ENCODE results near the gene ARRB2.
"Not testable (repeated sequence)": the region's sequence is repeated elsewhere in the genome, so short reads cannot be mapped to it uniquely, and the experiment has no call there.

Gene ARRB2

GRCh38 chr17:4709794-4710692 lies at the start of gene ARRB2:
ARRB2 (plus strand) TSS chr17:4710632; CDS start chr17:4710722, 90 bp downstream.
- DNase-seq, result peak; percentile 100

DNA sequence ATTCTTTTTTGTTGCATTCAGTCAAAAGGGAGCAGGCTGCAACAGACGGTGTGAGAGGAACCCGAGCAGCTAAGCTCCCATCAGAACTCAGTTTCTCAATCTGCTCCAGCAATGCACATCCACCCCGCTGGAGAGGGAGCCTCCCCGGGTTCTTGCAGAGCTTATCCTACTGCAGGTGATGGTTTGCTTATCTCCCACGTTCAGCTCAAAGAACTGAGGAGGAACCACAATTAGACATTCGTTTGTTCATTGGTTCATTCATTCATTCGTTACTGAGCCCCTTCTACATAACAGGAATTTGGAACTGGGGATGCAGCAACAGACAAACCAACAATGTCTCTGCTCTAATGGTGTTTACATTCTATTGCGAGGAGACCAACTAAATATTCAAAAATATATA lies 46.7 kb upstream of the ARRB2 start:
- no peak for DNase-seq

DNA sequence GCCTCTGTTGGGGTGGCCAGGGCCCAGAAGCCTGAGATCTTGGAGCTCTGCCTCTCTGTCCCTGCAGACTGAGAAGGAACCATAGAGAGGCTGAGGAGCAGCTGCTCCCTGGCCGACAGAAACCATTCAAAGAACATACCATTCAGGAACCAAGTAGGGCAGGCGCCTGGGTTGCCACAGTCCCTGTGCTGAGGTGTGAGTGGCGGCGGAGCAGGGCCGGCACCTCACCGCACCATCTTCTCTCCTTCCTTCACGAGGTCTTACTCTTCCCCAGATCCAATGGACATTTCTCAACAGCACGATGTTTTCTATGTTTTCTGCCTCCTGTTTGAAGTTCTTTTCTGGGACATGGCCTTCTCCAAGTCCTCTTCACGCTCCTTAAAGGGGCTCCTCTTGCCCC lies 46.2 kb upstream of the ARRB2 start:
- no peak for DNase-seq

DNA sequence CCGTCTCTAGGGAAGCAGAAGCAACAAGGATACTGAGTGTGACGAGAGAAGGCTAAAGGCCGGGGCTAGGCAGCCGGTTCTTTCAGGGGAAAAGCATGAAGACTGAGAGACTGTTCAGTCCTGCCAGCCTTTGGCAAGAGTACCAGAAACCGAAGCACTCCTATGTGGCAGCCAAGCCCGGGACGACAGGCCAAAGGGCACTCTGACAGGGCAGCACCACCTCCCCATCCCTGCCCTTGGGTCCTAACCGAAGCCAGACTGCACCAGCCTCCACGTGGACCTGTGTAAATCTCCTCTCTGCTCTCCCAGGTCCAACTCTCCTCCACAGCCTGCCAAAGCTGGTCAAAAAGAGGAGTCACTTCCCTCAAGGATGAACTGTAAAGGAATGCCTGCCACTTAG lies 45.4 kb upstream of the ARRB2 start:
- DNase-seq, result no peak

DNA sequence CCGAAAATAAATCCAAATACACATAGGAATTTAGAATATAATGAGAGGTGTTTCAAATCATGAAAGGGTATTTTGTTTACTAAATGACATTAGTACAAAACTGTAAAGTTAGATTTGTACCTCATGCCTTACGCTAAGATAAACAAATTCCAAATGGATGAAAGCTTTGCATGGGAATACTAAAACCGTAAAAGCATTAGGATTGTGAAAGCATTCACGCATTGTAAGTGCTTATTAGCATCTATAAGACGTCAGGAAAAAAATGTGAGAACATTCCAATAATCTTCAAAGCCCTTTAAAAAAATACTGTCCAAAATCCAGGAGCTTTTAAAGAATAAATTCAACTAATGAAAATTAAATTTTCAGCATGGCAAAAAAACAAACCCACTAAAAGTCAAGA lies 44.1 kb upstream of the ARRB2 start:
- no peak for DNase-seq

GRCh38 chr17:4667166-4667565 lies 43.3 kb upstream of the ARRB2 start:
- no peak for DNase-seq

DNA sequence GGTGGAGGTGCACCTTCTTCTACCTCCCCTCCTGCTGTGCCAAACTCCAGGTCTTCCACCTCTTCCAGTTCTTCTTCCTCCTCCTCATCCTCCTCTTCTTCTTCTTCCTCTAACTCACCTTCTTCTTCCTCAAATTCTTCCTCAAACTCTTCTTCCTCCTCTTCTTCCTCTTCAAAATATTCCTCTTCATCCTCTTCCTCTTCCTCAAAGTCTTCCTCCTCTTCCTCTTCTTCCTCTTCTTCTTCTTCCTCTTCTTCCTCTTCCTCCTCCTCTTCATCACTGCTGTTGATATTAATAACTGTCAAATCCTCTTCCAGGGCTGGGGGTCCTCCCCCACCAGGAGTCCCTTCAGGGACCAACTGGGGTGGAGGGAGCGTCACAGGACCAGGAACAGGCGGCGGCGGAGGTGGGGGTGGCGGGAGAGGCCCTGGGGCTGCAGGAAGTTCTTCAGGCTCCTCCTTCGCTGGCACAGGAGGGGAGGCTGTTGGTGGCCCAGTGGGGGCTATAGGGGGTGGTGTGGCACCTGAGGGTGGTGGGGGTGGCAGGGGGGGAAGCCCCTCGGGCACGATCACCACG lies 38.3 kb upstream of the ARRB2 start:
- DNase-seq, result no peak

- DNase-seq, result no peak
Measured at GRCh38 chr17:4672751-4673150, 37.7 kb upstream of the ARRB2 start.

DNA sequence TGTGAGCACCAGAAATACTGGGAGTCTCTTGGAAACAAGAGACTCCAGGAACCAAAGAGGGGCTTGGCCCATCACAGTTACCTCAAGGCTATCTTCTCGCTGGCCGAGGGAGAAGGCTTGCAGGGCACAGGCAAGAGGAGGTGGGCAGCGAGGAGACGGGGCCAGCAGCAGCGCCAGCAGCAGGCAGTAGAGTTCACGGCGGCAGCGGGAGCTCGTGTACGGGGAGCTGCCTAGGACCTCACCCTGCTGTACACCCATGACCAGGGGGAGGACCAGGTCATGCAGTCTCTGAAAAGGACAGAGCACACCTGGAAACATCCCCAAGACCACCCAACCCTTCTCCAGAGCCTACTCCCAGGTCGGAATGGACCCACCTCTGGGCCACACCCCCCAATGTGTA lies 37.3 kb upstream of the ARRB2 start:
- DNase-seq, result no peak

DNA sequence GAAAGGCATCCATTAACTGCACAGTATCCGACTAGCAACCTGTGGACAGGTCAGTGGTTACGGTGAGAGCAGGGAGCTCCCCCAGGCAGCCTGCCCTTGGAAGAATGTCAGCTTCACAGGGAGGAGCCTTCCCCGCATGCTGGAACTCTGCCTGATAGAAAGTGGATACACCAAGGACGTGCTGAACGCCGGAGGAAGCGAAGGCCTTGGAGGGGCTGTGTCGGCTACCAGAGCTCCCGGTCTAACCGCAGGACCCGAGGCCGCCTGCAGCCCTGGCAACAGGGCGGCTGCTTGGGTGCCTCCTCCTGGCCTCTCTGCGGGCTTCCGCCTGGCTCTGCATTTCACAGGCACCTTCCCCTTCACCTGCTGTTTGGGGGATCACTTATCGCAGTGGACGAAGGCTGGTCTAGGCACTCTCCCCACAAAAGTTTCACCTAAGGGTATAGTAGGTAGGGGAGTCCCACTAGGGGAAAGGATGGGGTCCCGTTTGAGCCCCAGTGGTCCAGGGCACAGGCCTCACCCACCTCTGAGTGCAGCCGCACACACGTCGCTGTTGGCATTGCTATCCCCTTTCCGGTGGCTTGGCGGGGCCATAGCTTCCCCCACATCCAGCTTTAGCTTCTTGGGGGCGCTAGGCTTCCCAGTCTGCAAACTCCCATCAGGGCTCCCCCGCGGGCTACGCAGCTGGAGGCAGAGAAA lies 36.3 kb upstream of the ARRB2 start:
- no peak for DNase-seq

GRCh38 chr17:4674685-4674998 lies 35.8 kb upstream of the ARRB2 start:
- no peak for DNase-seq

GRCh38 chr17:4675791-4676190 lies 34.6 kb upstream of the ARRB2 start:
- no peak for DNase-seq

- no peak for DNase-seq
Measured at GRCh38 chr17:4676791-4677190, 33.6 kb upstream of the ARRB2 start.

- DNase-seq, result no peak
Measured at GRCh38 chr17:4678448-4679026, 31.9 kb upstream of the ARRB2 start.

DNA sequence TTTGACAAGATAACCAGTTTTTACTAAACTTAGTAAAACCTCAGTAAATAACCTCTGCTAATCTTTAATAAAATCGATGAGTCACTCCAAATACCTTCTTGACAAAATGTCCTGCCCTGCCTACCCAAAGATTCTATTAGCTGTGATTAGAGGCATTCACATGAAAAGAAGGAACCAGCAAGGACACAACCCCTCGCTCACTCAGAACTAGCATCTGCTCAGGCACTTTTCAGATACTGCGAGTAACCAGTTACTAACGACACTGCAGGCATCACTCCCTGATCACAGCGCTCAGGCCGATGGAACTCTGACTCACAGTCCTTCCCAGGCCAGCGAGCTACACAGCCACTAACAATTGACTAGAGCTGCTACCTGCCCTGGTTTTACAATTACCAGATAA lies 30.8 kb upstream of the ARRB2 start:
- DNase-seq, result no peak

DNA sequence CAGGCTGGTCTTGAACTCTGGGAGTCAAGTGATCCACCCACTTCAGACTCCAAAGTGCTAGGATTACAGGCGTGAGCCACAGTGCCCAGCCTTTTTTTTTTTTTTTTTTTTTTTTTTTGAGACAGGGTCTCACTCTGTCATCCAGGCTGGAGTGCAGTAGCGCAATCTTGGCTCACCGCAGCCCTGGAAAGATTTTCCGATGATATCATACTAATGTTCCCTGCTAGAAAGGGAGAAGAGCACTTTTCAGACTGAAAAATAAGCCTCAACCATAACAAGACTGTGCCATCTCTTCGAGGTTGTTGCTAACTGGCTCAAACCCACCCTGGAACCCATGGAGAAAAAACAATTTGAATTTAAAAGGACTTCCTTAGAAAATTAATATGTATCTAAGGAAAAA lies 26.7 kb upstream of the ARRB2 start:
- not testable (repeated sequence) for DNase-seq

- not testable (repeated sequence) for DNase-seq
Measured at GRCh38 chr17:4689872-4690271, 20.6 kb upstream of the ARRB2 start.

DNA sequence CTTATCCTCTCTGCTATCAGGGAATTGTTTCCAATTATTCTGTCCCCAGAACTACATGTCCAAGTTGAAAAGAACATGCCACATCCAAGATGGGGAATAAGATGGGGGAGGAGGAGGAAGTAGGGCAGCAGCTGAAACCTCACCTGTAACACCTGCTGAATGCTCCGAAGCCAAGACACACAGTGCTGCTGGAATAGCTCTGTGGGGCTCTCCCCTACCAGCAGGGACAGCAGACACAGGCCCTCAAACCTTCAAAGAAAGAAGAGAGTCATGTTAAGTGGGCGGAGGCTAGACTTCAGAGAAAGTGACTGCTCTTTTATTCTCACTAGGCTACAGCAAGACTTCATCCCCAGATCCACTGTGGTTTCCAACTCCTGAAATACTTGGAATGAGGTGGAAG lies 19.7 kb upstream of the ARRB2 start:
- DNase-seq, result no peak

- DNase-seq, result no peak
Measured at GRCh38 chr17:4691686-4692085, 18.7 kb upstream of the ARRB2 start.

DNA sequence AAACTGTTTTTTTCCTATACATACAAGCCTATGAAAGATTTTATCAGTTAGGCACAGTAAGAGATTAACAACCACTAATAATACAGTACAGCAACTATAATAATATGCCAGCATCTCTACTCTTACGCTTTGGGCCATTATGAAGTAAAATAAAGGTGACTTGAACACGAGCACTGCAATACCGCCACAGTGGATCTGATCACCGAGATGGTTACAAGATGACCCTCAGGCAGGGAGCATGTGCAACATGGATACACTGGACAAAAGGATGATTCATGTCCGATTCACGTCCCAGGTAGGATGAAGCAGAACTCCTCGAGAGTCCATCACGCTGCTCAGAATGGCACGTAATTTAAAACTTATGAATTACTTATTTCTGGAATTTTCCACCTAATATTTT lies 17.0 kb upstream of the ARRB2 start:
- no peak for DNase-seq

DNA sequence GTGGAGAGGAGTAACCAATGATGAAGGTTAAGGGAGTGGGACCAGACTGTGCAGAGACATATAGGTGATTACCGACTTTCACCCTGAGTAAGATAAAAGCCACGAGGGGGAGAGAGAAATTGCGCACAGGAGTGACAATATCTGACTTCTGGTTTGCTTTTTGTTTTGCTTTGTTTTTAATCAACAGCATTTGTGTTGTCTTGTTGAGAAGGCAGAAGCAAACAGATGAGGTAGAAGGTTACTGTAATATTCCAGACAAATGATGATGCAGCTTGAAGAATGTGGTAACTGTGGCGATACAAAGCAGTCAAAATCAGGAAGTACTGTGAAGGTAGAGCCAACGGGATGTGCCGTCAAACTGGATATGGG lies 14.0 kb upstream of the ARRB2 start:
- DNase-seq, result no peak

DNA sequence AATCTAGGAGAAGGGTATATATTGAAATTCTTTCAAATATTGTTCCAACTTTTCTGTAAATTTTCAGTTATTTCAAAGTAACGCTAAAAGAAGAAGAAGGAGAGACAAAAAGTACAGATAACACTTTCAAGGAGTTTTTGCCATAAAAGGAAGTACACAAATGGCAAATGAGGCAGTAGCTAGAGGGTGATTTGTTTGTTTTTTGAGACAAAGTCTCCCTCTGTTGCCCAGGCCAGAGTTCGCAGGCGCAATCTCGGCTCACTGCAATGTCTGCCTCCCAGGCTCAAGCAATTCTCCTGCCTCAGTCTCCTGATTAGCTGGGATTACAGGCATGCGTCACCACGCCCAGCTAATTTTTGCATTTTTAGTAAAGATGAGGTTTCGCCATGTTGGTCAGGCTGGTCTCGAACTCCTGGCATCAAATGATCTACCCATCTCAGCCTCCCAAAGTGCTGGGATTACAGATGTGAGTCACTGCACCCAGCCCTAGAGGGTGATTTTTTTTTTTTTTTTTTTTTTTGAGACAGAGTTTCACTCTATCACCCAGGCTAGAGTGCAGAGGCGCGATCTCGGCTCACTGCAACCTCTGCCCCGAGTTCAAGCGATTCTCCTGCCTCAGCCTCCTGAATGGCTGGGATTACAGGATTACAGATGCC lies 10.9 kb upstream of the ARRB2 start:
- not testable (repeated sequence) for DNase-seq

- no peak for DNase-seq
Measured at GRCh38 chr17:4701116-4701515, 9.3 kb upstream of the ARRB2 start.

All from GDM1 (cell line).